K562 (cell line): Measurements from ENCODE around the gene PDZRN3. TPM values are rescaled to one million over a fixed set of nuclear protein-coding genes. Genes with fewer than 3 reads are reported as not detected.

Experiments used
- ATAC-seq: fragments of 200-7000 bp; cut with Tn5 transposase; 3 replicates; pipeline ENCODE4 v1.9.1; 2020; ENCODE audit warnings: moderate library complexity
- BruUV-seq: library from RNA; stranded (reverse); fragments of 400-500 nt; replicated peaks from 2 replicates; lab custom pipeline; 2021; lab: Mats Ljungman, UMichigan
- CTCF ChIA-PET: fragments of 300-600 bp; formaldehyde crosslinking; extraction: SDS; loops from one replicate; lab custom pipeline; 2021; ENCODE audit warnings: low intra/inter-chr PET ratio; lab: Yijun Ruan, JAX
- POLR2A ChIA-PET: fragments of 300-600, 350-650 bp; sonication (Branson Sonifier 250); formaldehyde crosslinking; extraction: SDS; loops from one replicate; lab custom pipeline; 2021; ENCODE audit warnings: antibody characterized with exemption, inconsistent platforms; lab: Yijun Ruan, JAX
- DNase-seq, 4 experiments: peaks; one replicate each; pipeline versions ENCODE4 v3.0.0 to v3.0.0-alpha.2; 2011 to 2018; ENCODE audit warnings: low spot score in 3 of 4, mixed read lengths in 3 of 4; ENCODE audit errors: extremely low read depth in 1 of 4
- FAIRE-seq: peaks from 2 replicates; lab custom pipeline; 2011; peaks lifted over from hg19 to GRCh38; lab: Jason Lieb, UNC
- H2AFZ ChIP-seq: 2 replicates; pipeline ENCODE4 v1.6.0; 2011; ENCODE audit warnings: low read depth, low read length, control low read depth, inconsistent platforms
- H3K27ac ChIP-seq: fragments of 200-600 bp; 3 replicates; pipeline ENCODE4 v1.8.0; 2011; ENCODE audit warnings: low read depth, mild to moderate bottlenecking, control low read depth, inconsistent platforms, low read length, moderate library complexity, mixed read lengths; ENCODE audit errors: extremely low read depth
- H3K27me3 ChIP-seq, 2 experiments: fragments of 300-600 bp in 1 of 2; 2 replicates in 1 of 2; 3 replicates in 1 of 2; pipeline versions ENCODE4 v1.6.0 to v1.8.0; 2011; ENCODE audit warnings: inconsistent platforms in 2 of 2, low read length in 2 of 2, mild to moderate bottlenecking in 1 of 2, mixed read lengths in 1 of 2, moderate library complexity in 1 of 2; ENCODE audit not compliant: control insufficient read depth in 2 of 2, insufficient read depth in 2 of 2
- H3K36me3 ChIP-seq: fragments of 300-600 bp; 3 replicates; pipeline ENCODE4 v1.8.0; 2011; ENCODE audit warnings: mild to moderate bottlenecking, low read length, inconsistent platforms; ENCODE audit not compliant: control insufficient read depth, insufficient read depth
- H3K4me1 ChIP-seq, 2 experiments: fragments of 200-600 bp in 1 of 2; replicated peaks in 1 of 2; 2 replicates in 1 of 2; 3 replicates in 1 of 2; pipeline versions ENCODE4 v1.5.1 to v1.8.0; 2011; ENCODE audit warnings: inconsistent platforms in 2 of 2, low read length in 2 of 2, mild to moderate bottlenecking in 1 of 2, mixed read lengths in 1 of 2, moderate library complexity in 1 of 2; ENCODE audit not compliant: control insufficient read depth in 2 of 2, insufficient read depth in 2 of 2
- H3K4me2 ChIP-seq: 2 replicates; pipeline ENCODE4 v1.6.1; 2011; ENCODE audit warnings: low read length, control low read depth, inconsistent platforms, mixed read lengths; ENCODE audit not compliant: insufficient read depth
- H3K4me3 ChIP-seq: fragments of 200-600 bp; sonication (generic), shearing (Covaris generic); 2 replicates; pipeline ENCODE4 v1.5.1; 2016; ENCODE audit warnings: control low read depth, inconsistent platforms
- H3K79me2 ChIP-seq: fragments of 200-600 bp; 3 replicates; pipeline ENCODE4 v1.8.0; 2011; ENCODE audit warnings: low read length, inconsistent platforms; ENCODE audit not compliant: control insufficient read depth, insufficient read depth
- H3K9ac ChIP-seq, 2 experiments: 2 replicates each; pipeline versions ENCODE4 v1.6.0 to v1.6.1; 2011; ENCODE audit warnings: low read depth in 2 of 2, low read length in 2 of 2, control low read depth in 1 of 2, inconsistent platforms in 1 of 2, mild to moderate bottlenecking in 1 of 2, mixed read lengths in 1 of 2; ENCODE audit not compliant: insufficient read depth in 1 of 2
- H3K9me1 ChIP-seq: one replicate; pipeline ENCODE4 v1.6.0; 2011; ENCODE audit warnings: inconsistent platforms, mild to moderate bottlenecking, low read length, moderate library complexity; ENCODE audit not compliant: control insufficient read depth, insufficient read depth
- H3K9me3 ChIP-seq: replicated peaks from 2 replicates; pipeline ENCODE4 v1.5.1; 2011; ENCODE audit warnings: low read depth, low read length, inconsistent platforms; ENCODE audit not compliant: control insufficient read depth, insufficient read depth
- H4K20me1 ChIP-seq: replicated peaks from 2 replicates; pipeline ENCODE4 v1.6.1; 2011; ENCODE audit warnings: low read length, inconsistent platforms, mixed read lengths; ENCODE audit not compliant: control insufficient read depth, insufficient read depth
- CBX1 ChIP-seq: sonication (generic); IDR thresholded peaks from 2 replicates; pipeline ENCODE4 v1.6.1; 2016; ENCODE audit warnings: antibody characterized with exemption, low read depth, mild to moderate bottlenecking
- CBX8 ChIP-seq: fragments of 200-600 bp; sonication (generic); IDR thresholded peaks from 2 replicates; pipeline ENCODE4 v1.6.1; 2012; ENCODE audit warnings: borderline replicate concordance, mixed run types, low read depth, mild to moderate bottlenecking, moderate library complexity, mixed read lengths, low read length, control low read depth, inconsistent platforms; ENCODE audit not compliant: poor library complexity, severe bottlenecking; ENCODE audit errors: extremely low read depth
- CXXC5 ChIP-seq: fragments of 250-450 bp; sonication (Bioruptor Pico); IDR thresholded peaks from 2 replicates; pipeline ENCODE4 v1.8.0; 2022; ENCODE audit warnings: inconsistent platforms, mild to moderate bottlenecking, moderate library complexity
- EP300 ChIP-seq: IDR thresholded peaks from 2 replicates; pipeline ENCODE4 v1.6.1; 2012; ENCODE audit warnings: low read length, improper control_type of control experiment
- NBN ChIP-seq: fragments of 450-650 bp; IDR thresholded peaks from 2 replicates; pipeline ENCODE4 v1.6.1; 2016; ENCODE audit warnings: low read depth, mild to moderate bottlenecking
- RBM15 ChIP-seq: fragments of 200-400 bp; formaldehyde crosslinking; IDR thresholded peaks from 2 replicates; pipeline ENCODE4 v1.6.1; 2018; ENCODE audit warnings: mild to moderate bottlenecking, low read length, moderate library complexity; ENCODE audit not compliant: insufficient read depth
- TRIM24 ChIP-seq, 2 experiments: fragments of 450-650 bp; IDR thresholded peaks; 2 replicates each; pipeline ENCODE4 v1.6.1; 2016
- WHSC1 ChIP-seq: IDR thresholded peaks from one replicate; pipeline ENCODE4 v1.6.1; 2012; ENCODE audit warnings: low read length, control low read depth, inconsistent platforms
- ZNF699 ChIP-seq: fragments of 250-450 bp; sonication (Bioruptor Pico); IDR thresholded peaks from 2 replicates; pipeline ENCODE4 v1.8.0; 2021; ENCODE audit warnings: mild to moderate bottlenecking, moderate library complexity; ENCODE audit not compliant: insufficient replicate concordance
- WGBS: fragments of 100-300 bp; shearing (Covaris generic); methylation state at CpG from one replicate; pipeline ENCODE4 v1.1.6; 2016; ENCODE audit warnings: low coverage, mixed read lengths; ENCODE audit not compliant: insufficient coverage; ENCODE audit errors: missing lambda C conversion rate; 5-methylcytosine and 5-hydroxymethylcytosine counted together
- in situ Hi-C: fragments of 300-500 bp; cut with MboI; formaldehyde crosslinking; loops from 4 replicates; pipeline ENCODE4 v1.15.0; 2018; ENCODE audit warnings: inconsistent platforms, mixed read lengths
- intact Hi-C: fragments of 100-400 bp; cut with micrococcal nuclease; formaldehyde crosslinking; loops from 2 replicates; pipeline ENCODE4 v1.14.2; 2022
- polyA plus RNA-seq, 8 experiments: library from polyadenylated mRNA; depleted of rRNA in 4 of 8; stranded (reverse) in 5 of 8; unstranded in 3 of 8; fragments of >200 nt; fragmentation: Nextera tagmentation in 2 of 8; fragmentation: Illumina TruSeq in 1 of 8; extraction: Ambion mirVana in 2 of 8; extraction: Trizol in 1 of 8; gene quantifications; 2 replicates each; pipeline versions ENCODE4 v1.2.1 to v1.2.3, GENCODE V29; 2011 to 2014; ENCODE audit warnings: inconsistent platforms in 1 of 8, missing spikeins in 1 of 8
- total RNA-seq, 7 experiments: library from RNA; depleted of rRNA in 6 of 7; stranded (reverse); fragments of >200 nt in 6 of 7; fragmentation: Illumina TruSeq in 2 of 7; extraction: Trizol in 2 of 7; gene quantifications; 2 replicates each; pipeline versions ENCODE4 v1.2.1 to v1.2.3, GENCODE V29; 2011 to 2021; ENCODE audit warnings: low replicate concordance in 1 of 7
- TF ChIP-seq, protein P1 (sequence below): fragments of 250-450 bp; sonication (Bioruptor Pico); IDR thresholded peaks from 2 replicates; pipeline ENCODE4 v1.8.0; 2021; ENCODE audit warnings: borderline replicate concordance, mild to moderate bottlenecking, moderate library complexity; ENCODE audit not compliant: poor library complexity, severe bottlenecking
- TF ChIP-seq, protein P2 (sequence below), 2 experiments: fragments of 450-650 bp; IDR thresholded peaks; 2 replicates each; pipeline ENCODE4 v1.6.1; 2018; ENCODE audit warnings: mild to moderate bottlenecking in 2 of 2, low read depth in 1 of 2; ENCODE audit not compliant: partially characterized antibody in 2 of 2

The PDZRN3 gene
- total and polyA plus RNA-seq, 9 of the 15 experiments (the other 6 are each of a cell fraction or from before 2014, with no cell fraction given), result 0.16 TPM; not detected in 8

DNA sequence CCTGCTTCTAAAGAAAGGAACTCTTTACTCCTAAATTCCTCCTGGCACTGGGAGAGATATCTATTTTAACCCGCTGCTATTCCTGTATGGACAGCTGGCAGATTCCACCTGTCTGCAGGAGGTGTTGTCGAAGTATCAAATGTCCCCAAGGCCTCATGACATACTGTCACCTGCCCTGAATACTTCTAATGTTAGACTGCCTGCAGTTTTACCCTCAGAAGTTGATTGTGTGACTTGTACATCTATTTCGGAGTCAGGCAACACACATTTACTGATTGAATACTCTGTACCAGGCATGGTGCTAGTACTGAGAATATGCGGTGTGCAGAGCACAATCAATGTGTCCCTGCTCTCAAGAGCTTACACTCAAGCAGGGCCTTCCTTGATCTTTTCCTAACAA, 38.6 kb downstream of the PDZRN3 start:
- WGBS, result 0% methylated on average over 4 of the region's 4 CpGs
- no peak overlapping the region for H2AFZ ChIP-seq
- no peak for DNase-seq
- H4K20me1 ChIP-seq, result no peaks in the 10 kb centered on the region
- no peak for FAIRE-seq
- H3K4me3 ChIP-seq, result no peak overlapping the region
- H3K9ac ChIP-seq, result no peak overlapping the region
- TF ChIP-seq, protein P1, sequence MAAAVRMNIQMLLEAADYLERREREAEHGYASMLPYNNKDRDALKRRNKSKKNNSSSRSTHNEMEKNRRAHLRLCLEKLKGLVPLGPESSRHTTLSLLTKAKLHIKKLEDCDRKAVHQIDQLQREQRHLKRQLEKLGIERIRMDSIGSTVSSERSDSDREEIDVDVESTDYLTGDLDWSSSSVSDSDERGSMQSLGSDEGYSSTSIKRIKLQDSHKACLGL (CRISPR knock-in tag), result no peak
- TF ChIP-seq TRIM24 (IDR thresholded peaks at IDR 0.05) (no peak), WHSC1 (no peak), CBX8 (no peak), EP300 (no peak), RBM15 (no peak), CXXC5 (CRISPR knock-in tag) (no peak), ZNF699 (CRISPR knock-in tag) (no peak), CBX1 (no peak), NBN (no peak)
- TF ChIP-seq, protein P2, sequence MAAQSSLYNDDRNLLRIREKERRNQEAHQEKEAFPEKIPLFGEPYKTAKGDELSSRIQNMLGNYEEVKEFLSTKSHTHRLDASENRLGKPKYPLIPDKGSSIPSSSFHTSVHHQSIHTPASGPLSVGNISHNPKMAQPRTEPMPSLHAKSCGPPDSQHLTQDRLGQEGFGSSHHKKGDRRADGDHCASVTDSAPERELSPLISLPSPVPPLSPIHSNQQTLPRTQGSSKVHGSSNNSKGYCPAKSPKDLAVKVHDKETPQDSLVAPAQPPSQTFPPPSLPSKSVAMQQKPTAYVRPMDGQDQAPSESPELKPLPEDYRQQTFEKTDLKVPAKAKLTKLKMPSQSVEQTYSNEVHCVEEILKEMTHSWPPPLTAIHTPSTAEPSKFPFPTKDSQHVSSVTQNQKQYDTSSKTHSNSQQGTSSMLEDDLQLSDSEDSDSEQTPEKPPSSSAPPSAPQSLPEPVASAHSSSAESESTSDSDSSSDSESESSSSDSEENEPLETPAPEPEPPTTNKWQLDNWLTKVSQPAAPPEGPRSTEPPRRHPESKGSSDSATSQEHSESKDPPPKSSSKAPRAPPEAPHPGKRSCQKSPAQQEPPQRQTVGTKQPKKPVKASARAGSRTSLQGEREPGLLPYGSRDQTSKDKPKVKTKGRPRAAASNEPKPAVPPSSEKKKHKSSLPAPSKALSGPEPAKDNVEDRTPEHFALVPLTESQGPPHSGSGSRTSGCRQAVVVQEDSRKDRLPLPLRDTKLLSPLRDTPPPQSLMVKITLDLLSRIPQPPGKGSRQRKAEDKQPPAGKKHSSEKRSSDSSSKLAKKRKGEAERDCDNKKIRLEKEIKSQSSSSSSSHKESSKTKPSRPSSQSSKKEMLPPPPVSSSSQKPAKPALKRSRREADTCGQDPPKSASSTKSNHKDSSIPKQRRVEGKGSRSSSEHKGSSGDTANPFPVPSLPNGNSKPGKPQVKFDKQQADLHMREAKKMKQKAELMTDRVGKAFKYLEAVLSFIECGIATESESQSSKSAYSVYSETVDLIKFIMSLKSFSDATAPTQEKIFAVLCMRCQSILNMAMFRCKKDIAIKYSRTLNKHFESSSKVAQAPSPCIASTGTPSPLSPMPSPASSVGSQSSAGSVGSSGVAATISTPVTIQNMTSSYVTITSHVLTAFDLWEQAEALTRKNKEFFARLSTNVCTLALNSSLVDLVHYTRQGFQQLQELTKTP (IDR thresholded peaks at IDR 0.05; ENCODE audit: low read depth in 1 of 2, partially characterized antibody in 2 of 2), result no peak
- ATAC-seq, result no peak
- H3K9me3 ChIP-seq, result no peaks in the 10 kb centered on the region
- no peaks in the 10 kb centered on the region for H3K36me3 ChIP-seq
- CTCF ChIA-PET, result no interaction called here
- intact Hi-C loops (no loop called here), in situ Hi-C loops (no loop called here)
- H3K27ac ChIP-seq, result no peak overlapping the region
- H3K9me1 ChIP-seq, result no peaks in the 10 kb centered on the region
- BruUV-seq, result no TSS peak
- POLR2A ChIA-PET, result no interaction called here
- H3K27me3 ChIP-seq, result no peaks in the 10 kb centered on the region
- H3K4me2 ChIP-seq, result no peak overlapping the region
- H3K79me2 ChIP-seq, result no peaks in the 10 kb centered on the region
- no peaks in the 10 kb centered on the region for H3K4me1 ChIP-seq
